ENCODE measurements around the gene PRMT9.

GRCh38 chr4:147617173-147617840, 66.7 kb downstream of the PRMT9 start, which contains the start of gene TMEM184C:
- TF ChIP-seq ZNF629 (CRISPR knock-in tag; conservative IDR thresholded peaks at IDR 0.05), result 0 out of 2 replicates have a peak, but pooled peaks have one; percentile 13
- TF ChIP-seq CC2D1A (CRISPR knock-in tag; IDR thresholded peaks at IDR 0.05), result no peak
- peak; percentile 74 to 79 for TF ChIP-seq HMGXB4 (CRISPR knock-in tag; IDR thresholded peaks at IDR 0.05; ENCODE audit: borderline replicate concordance in 1 of 2, low read depth in 1 of 2)
- TF ChIP-seq SNAPC5 (CRISPR knock-in tag; IDR thresholded peaks at IDR 0.05; ENCODE audit: borderline replicate concordance), result no peak
- no peak for TF ChIP-seq TSC22D2 (CRISPR knock-in tag; IDR thresholded peaks at IDR 0.05; ENCODE audit: borderline replicate concordance)
- TF ChIP-seq MAX (IDR thresholded peaks at IDR 0.05), result peak; percentile 75
- 0 out of 2 replicates have a peak, but pooled peaks have one; percentile 21 for TF ChIP-seq RAD21 (CRISPR knock-in tag; IDR thresholded peaks at IDR 0.05)
- TF ChIP-seq ZNF7 (CRISPR knock-in tag; IDR thresholded peaks at IDR 0.05), result no peak
- no peak for TF ChIP-seq CAMTA2 (CRISPR knock-in tag; IDR thresholded peaks at IDR 0.05; ENCODE audit: borderline replicate concordance)
- TF ChIP-seq ZNF441 (CRISPR knock-in tag; IDR thresholded peaks at IDR 0.05; ENCODE audit: borderline replicate concordance), result 0 out of 2 replicates have a peak, but pooled peaks have one; percentile 16
- TF ChIP-seq HNRNPK (IDR thresholded peaks at IDR 0.05; ENCODE audit: low read depth, low read length, poor library complexity, severe bottlenecking), result no peak
- 0 out of 4 replicates have a peak, but pooled peaks of 1 of the 2 experiments have one; percentile 16 for TF ChIP-seq EP300 (IDR thresholded peaks at IDR 0.05; ENCODE audit: low read depth in 2 of 2, low read length in 2 of 2)
- TF ChIP-seq EP300 (CRISPR knock-in tag; IDR thresholded peaks at IDR 0.05; ENCODE audit: borderline replicate concordance), result no peak
- TF ChIP-seq TEF (CRISPR knock-in tag; IDR thresholded peaks at IDR 0.05), result no peak

Measured in HepG2 (cell line).